Thoracic aorta (tissue), 2 donors: Measurements from ENCODE around the gene KIDINS220. TPM values are rescaled to one million over a fixed set of nuclear protein-coding genes. Genes with fewer than 3 reads are reported as not detected.
A peak's percentile ranks its signal among the peaks of the same experiment; 100 is the strongest.

Experiments used
- ATAC-seq: fragments of 150-250 bp; one replicate; pipeline ENCODE4 v1.8.0; 2017; ENCODE audit warnings: low read depth; ENCODE audit not compliant: insufficient number of reproducible peaks, low FRiP score
- DNase-seq: peaks from one replicate; pipeline ENCODE4 v3.0.0-alpha.2; 2020; ENCODE audit warnings: low spot score
- H3K27ac ChIP-seq, 2 donors: fragments of 200-600 bp; sonication (generic); 1 replicate in 1 of 2; 2 replicates in 1 of 2; pipeline ENCODE4 v1.5.1; 2016; ENCODE audit warnings: mild to moderate bottlenecking in 2 of 2, moderate library complexity in 2 of 2
- H3K27me3 ChIP-seq: fragments of 200-600 bp; sonication (generic); replicated peaks from 2 replicates; pipeline ENCODE4 v1.6.0; 2016; ENCODE audit warnings: mild to moderate bottlenecking; ENCODE audit not compliant: insufficient read depth
- H3K36me3 ChIP-seq: fragments of 200-600 bp; sonication (generic); one replicate; pipeline ENCODE4 v1.5.1; 2016
- H3K4me1 ChIP-seq, 2 donors: fragments of 200-600 bp; sonication (generic); 1 replicate in 1 of 2; 2 replicates in 1 of 2; pipeline versions ENCODE4 v1.5.1 to v1.6.0; 2016; ENCODE audit warnings: low read depth in 2 of 2, mild to moderate bottlenecking in 1 of 2; ENCODE audit not compliant: control insufficient read depth in 1 of 2
- H3K4me3 ChIP-seq: fragments of 200-600 bp; sonication (generic); 2 replicates; pipeline ENCODE4 v1.5.1; 2016; ENCODE audit warnings: mild to moderate bottlenecking
- H3K9me3 ChIP-seq: fragments of 200-600 bp; sonication (generic); 2 replicates; pipeline ENCODE4 v1.5.1; 2016
- total RNA-seq, 2 donors: library from RNA; depleted of rRNA; stranded (reverse); fragments of >200 nt; gene quantifications; one replicate each; pipeline versions ENCODE4 v1.1.0 to v1.2.3, GENCODE V29; 2016
- TF ChIP-seq, protein P1 (sequence below): fragments of 200-600 bp; sonication (generic); IDR thresholded peaks from one replicate; pipeline ENCODE4 v1.5.1; 2019; ENCODE audit warnings: antibody characterized with exemption

Gene KIDINS220
- total RNA-seq, 2 donors from 2014 or later = 107 to 113 TPM

- H3K9me3 ChIP-seq = no peaks in the 10 kb centered on the region
- H3K36me3 ChIP-seq = no peaks in the 10 kb centered on the region
- DNase-seq = no peak
- TF ChIP-seq, protein P1, sequence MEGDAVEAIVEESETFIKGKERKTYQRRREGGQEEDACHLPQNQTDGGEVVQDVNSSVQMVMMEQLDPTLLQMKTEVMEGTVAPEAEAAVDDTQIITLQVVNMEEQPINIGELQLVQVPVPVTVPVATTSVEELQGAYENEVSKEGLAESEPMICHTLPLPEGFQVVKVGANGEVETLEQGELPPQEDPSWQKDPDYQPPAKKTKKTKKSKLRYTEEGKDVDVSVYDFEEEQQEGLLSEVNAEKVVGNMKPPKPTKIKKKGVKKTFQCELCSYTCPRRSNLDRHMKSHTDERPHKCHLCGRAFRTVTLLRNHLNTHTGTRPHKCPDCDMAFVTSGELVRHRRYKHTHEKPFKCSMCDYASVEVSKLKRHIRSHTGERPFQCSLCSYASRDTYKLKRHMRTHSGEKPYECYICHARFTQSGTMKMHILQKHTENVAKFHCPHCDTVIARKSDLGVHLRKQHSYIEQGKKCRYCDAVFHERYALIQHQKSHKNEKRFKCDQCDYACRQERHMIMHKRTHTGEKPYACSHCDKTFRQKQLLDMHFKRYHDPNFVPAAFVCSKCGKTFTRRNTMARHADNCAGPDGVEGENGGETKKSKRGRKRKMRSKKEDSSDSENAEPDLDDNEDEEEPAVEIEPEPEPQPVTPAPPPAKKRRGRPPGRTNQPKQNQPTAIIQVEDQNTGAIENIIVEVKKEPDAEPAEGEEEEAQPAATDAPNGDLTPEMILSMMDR = peak; percentile 54
- H3K27ac ChIP-seq = no peak overlapping the region
- no peak for ATAC-seq
- H3K27me3 ChIP-seq = no peaks in the 10 kb centered on the region
- H3K4me3 ChIP-seq = peak overlapping the region; percentile 36
- H3K4me1 ChIP-seq = no peaks in the 10 kb centered on the region
These were observed 144.1 kb downstream of the KIDINS220 start for GRCh38 chr2:8693157-8693821.

- Histone ChIP-seq H3K36me3 (no peaks in the 10 kb centered on the region), H3K27ac (no peak overlapping the region), H3K27me3 (no peaks in the 10 kb centered on the region), H3K4me1 (no peaks in the 10 kb centered on the region), H3K4me3 (no peak overlapping the region), H3K9me3 (no peaks in the 10 kb centered on the region)
- DNase-seq (no peak), ATAC-seq (no peak)
- TF ChIP-seq, protein P1 = no peak
These were observed 144.6 kb downstream of the KIDINS220 start for GRCh38 chr2:8692783-8693156.

GRCh38 chr2:8691859-8692437 lies 145.5 kb downstream of the KIDINS220 start:
- no peaks in the 10 kb centered on the region for H3K36me3 ChIP-seq
- H3K27ac ChIP-seq = no peak overlapping the region

DNA sequence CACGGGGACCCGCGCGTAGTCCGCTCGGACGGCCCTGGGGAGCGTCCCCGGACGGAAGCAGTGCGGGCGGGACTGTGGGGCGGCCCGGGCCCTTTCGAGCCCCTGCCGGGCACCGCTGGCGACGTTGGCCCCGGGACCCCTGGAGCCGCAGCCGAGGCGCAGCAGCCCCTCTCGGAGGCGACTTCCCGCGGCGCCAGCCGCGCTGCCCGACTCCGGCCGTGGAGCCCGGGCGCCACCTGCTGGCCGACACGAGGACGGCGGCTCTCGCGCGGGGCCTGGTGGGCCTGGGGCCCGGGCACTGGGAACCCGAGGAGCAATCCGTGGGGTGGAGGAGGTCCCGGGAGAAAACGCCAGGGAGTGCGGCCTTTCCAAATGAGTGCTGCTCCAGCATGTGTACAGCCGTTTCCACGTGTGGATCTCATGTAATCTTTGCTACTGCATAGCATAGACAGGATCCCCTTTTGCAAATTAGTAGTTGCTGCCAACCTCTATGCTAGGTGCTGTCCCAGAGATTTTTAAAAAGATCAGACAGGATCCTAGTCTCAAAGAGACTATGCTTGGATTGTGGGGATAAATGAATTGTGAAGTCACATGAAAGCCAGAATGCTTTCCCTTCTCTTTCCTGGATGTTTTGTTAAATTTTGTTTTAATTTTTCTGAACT lies 151.6 kb downstream of the KIDINS220 start:
- H3K9me3 ChIP-seq = no peaks in the 10 kb centered on the region
- DNase-seq = no peak
- no peaks in the 10 kb centered on the region for H3K27me3 ChIP-seq
- no peaks in the 10 kb centered on the region for H3K36me3 ChIP-seq
- peaks cover 0 to under 1% of the 10 kb centered on the region in 2 donors for H3K4me1 ChIP-seq
- TF ChIP-seq, protein P1 = peak; percentile 98
- H3K4me3 ChIP-seq = peak overlapping the region; percentile 98
- H3K27ac ChIP-seq = peak overlapping the region; percentile 83 to 91
- no peak for ATAC-seq

More at GRCh38 chr2:8691859-8692437, 145.5 kb downstream of the KIDINS220 start:
- no peak overlapping the region for H3K4me3 ChIP-seq
- ATAC-seq (no peak), DNase-seq (no peak)
- no peaks in the 10 kb centered on the region for H3K4me1 ChIP-seq
- TF ChIP-seq, protein P1 = no peak
- H3K9me3 ChIP-seq = no peaks in the 10 kb centered on the region
- no peaks in the 10 kb centered on the region for H3K27me3 ChIP-seq
